ENCODE measurements around the gene CAPZB. TPM values are rescaled to one million over a fixed set of nuclear protein-coding genes. Genes with fewer than 3 reads are reported as not detected.

The CAPZB gene
- total and polyA plus RNA-seq, 11 donors: 77.8 to 348 (median 237) TPM

GRCh38 chr1:19436716-19437476, 48.4 kb downstream of the CAPZB start:
- 31 to 55% (median 41%) methylated on average over 8 of the region's 8 CpGs for WGBS, 4 donors
- H3K9me3 ChIP-seq: no peaks in the 10 kb centered on the region
- H3K4me3 ChIP-seq: peak overlapping the region in 1 of 12 donors; percentile 6
- intact Hi-C loops (cut with DNase I): loop anchor here in 6 of 10 donors (5.0 to 10.0 kb wide), 5 partner anchors 45 to 215 kb away; partner anchors contain the start of gene CAPZB (in 3 of the 6)
- peaks cover 57 to 100% (median 94%) of the 10 kb centered on the region in 12 donors for H3K4me1 ChIP-seq
- peaks cover 0 to 47% (median 0%) of the 10 kb centered on the region in 9 donors for H3K36me3 ChIP-seq
- H3K27ac ChIP-seq: peak overlapping the region; percentile 80 to 97 (median 84)
- H3K27me3 ChIP-seq: no peaks in the 10 kb centered on the region
- DNase-seq (peak in 4 of 5 donors; percentile 73 to 85 (median 77)), ATAC-seq (peak in 2 of 4 donors; percentile 20 to 32)
- TF ChIP-seq POLR2A (IDR thresholded peaks at IDR 0.05): no peak
- TF ChIP-seq CTCF (IDR thresholded peaks at IDR 0.05): no peak

- Histone ChIP-seq H3K36me3 (peaks cover 0 to 47% (median 0%) of the 10 kb centered on the region in 9 donors), H3K4me3 (no peak overlapping the region), H3K27ac (peak overlapping the region; percentile 80 to 97 (median 84)), H3K27me3 (no peaks in the 10 kb centered on the region), H3K9me3 (no peaks in the 10 kb centered on the region), H3K4me1 (peaks cover 54 to 98% (median 87%) of the 10 kb centered on the region in 12 donors)
- DNase-seq: no peak
- intact Hi-C loops (cut with DNase I): loop anchor here in 6 of 10 donors (5.0 to 10.0 kb wide), 5 partner anchors 44 to 216 kb away; partner anchors contain the start of gene CAPZB (in 3 of the 6)
- ATAC-seq: peak in 1 of 4 donors; percentile 48
- TF ChIP-seq POLR2A (IDR thresholded peaks at IDR 0.05): no peak
- TF ChIP-seq CTCF (IDR thresholded peaks at IDR 0.05): no peak
- WGBS, 4 donors: 78 to 83% (median 82%) methylated on average over 13 of the region's 13 CpGs
These were observed 49.4 kb downstream of the CAPZB start for GRCh38 chr1:19435851-19436455.

GRCh38 chr1:19435181-19435580, 50.2 kb downstream of the CAPZB start:
- Histone ChIP-seq H3K27me3 (no peaks in the 10 kb centered on the region), H3K27ac (peak overlapping the region; percentile 80 to 97 (median 84)), H3K4me1 (peaks cover 47 to 98% (median 87%) of the 10 kb centered on the region in 12 donors), H3K4me3 (peak overlapping the region in 1 of 12 donors; percentile 4), H3K36me3 (peaks cover 0 to 43% (median 0%) of the 10 kb centered on the region in 9 donors), H3K9me3 (no peaks in the 10 kb centered on the region)
- WGBS, 4 donors: 30 to 56% (median 34%) methylated on average over 4 of the region's 4 CpGs
- intact Hi-C loops (cut with DNase I): loop anchor here in 6 of 10 donors (5.0 to 10.0 kb wide), 5 partner anchors 43 to 217 kb away; partner anchors contain the start of gene CAPZB (in 3 of the 6)
- DNase-seq (peak in 1 of 5 donors; percentile 60), ATAC-seq (peak; percentile 40 to 58 (median 52))
- TF ChIP-seq CTCF (IDR thresholded peaks at IDR 0.05) (no peak), POLR2A (IDR thresholded peaks at IDR 0.05) (no peak)

GRCh38 chr1:19433719-19433998, 51.7 kb downstream of the CAPZB start:
- TF ChIP-seq CTCF (IDR thresholded peaks at IDR 0.05): no peak
- TF ChIP-seq POLR2A (IDR thresholded peaks at IDR 0.05): no peak
- peaks cover 0 to 30% (median 0%) of the 10 kb centered on the region in 9 donors for H3K36me3 ChIP-seq
- no peaks in the 10 kb centered on the region for H3K27me3 ChIP-seq
- no peak for DNase-seq
- H3K4me3 ChIP-seq: no peak overlapping the region
- 61 to 73% (median 67%) methylated on average over 2 of the region's 2 CpGs for WGBS, 4 donors
- H3K27ac ChIP-seq: peak overlapping the region in 11 of 12 donors; percentile 22 to 97 (median 84)
- H3K9me3 ChIP-seq: no peaks in the 10 kb centered on the region
- H3K4me1 ChIP-seq: peaks cover 43 to 98% (median 87%) of the 10 kb centered on the region in 12 donors
- no peak for ATAC-seq
- intact Hi-C loops (cut with DNase I): loop anchor here in 2 of 10 donors (5.0 to 10.0 kb wide), 2 partner anchors 36 to 51 kb away; partner anchors contain the start of gene CAPZB (in 1 of the 2)
